MM.1S (cell line): ENCODE results near the gene CTSZ.

Source experiments
- DNase-seq: peaks from one replicate; pipeline ENCODE4 v3.0.0-alpha.2; 2015
- H2AFZ ChIP-seq: fragments of 300-600 bp; sonication (generic); 2 replicates; pipeline ENCODE4 v1.6.0; 2016; ENCODE audit warnings: antibody characterized with exemption, low read length
- H3F3A ChIP-seq: fragments of 300-600 bp; sonication (generic); 2 replicates; pipeline ENCODE4 v1.6.1; 2016; ENCODE audit warnings: mild to moderate bottlenecking, antibody characterized with exemption, low read length, moderate library complexity, mixed read lengths; ENCODE audit not compliant: insufficient read depth
- H3K27ac ChIP-seq: fragments of 300-600 bp; sonication (generic); 2 replicates; pipeline ENCODE4 v1.5.1; 2016; ENCODE audit warnings: mild to moderate bottlenecking, low read length
- H3K27me3 ChIP-seq: fragments of 300-600 bp; sonication (generic); replicated peaks from 2 replicates; pipeline ENCODE4 v1.6.0; 2016; ENCODE audit warnings: low read length; ENCODE audit not compliant: insufficient read depth
- H3K36me3 ChIP-seq: fragments of 300-600 bp; sonication (generic); replicated peaks from 2 replicates; pipeline ENCODE4 v1.6.1; 2016; ENCODE audit warnings: mild to moderate bottlenecking, low read length, mixed read lengths; ENCODE audit not compliant: insufficient read depth
- H3K4me1 ChIP-seq: fragments of 300-600 bp; sonication (generic); 2 replicates; pipeline ENCODE4 v1.6.1; 2016; ENCODE audit warnings: low read length, mixed read lengths
- H3K4me2 ChIP-seq: fragments of 300-600 bp; sonication (generic); 2 replicates; pipeline ENCODE4 v1.6.0; 2016; ENCODE audit warnings: low read depth, low read length
- H3K4me3 ChIP-seq: fragments of 300-600 bp; sonication (generic); 2 replicates; pipeline ENCODE4 v1.5.1; 2016; ENCODE audit warnings: low read length, mixed read lengths
- H3K79me2 ChIP-seq: fragments of 300-600 bp; sonication (generic); 2 replicates; pipeline ENCODE4 v1.6.1; 2016; ENCODE audit warnings: mixed run types, low read length, mixed read lengths
- H3K9ac ChIP-seq: fragments of 300-600 bp; sonication (generic); 2 replicates; pipeline ENCODE4 v1.6.1; 2016; ENCODE audit warnings: low read length, mixed read lengths
- H3K9me2 ChIP-seq: fragments of 300-600 bp; sonication (generic); replicated peaks from 2 replicates; pipeline ENCODE4 v1.6.1; 2016; ENCODE audit warnings: mild to moderate bottlenecking, low read length, mixed read lengths; ENCODE audit not compliant: insufficient read depth
- H3K9me3 ChIP-seq: fragments of 300-600 bp; sonication (generic); replicated peaks from 2 replicates; pipeline ENCODE4 v1.6.1; 2016; ENCODE audit warnings: mild to moderate bottlenecking, low read length, mixed read lengths; ENCODE audit not compliant: insufficient read depth
- H4K20me1 ChIP-seq: fragments of 300-600 bp; sonication (generic); 2 replicates; pipeline ENCODE4 v1.6.1; 2016; ENCODE audit warnings: mild to moderate bottlenecking, low read length, moderate library complexity, mixed read lengths; ENCODE audit not compliant: insufficient read depth
- CTCF ChIP-seq: fragments of 300-600 bp; sonication (generic); IDR thresholded peaks from 2 replicates; pipeline ENCODE4 v1.5.1; 2016; ENCODE audit warnings: antibody characterized with exemption, low read length, mixed read lengths
- EZH2 ChIP-seq: fragments of 300-600 bp; sonication (generic); optimal IDR thresholded peaks from 2 replicates; pipeline ENCODE3; 2017; ENCODE audit warnings: low read depth, mild to moderate bottlenecking, antibody characterized with exemption, low read length, mixed read lengths
- EZH2phosphoT487 ChIP-seq: fragments of 300-600 bp; sonication (generic); IDR thresholded peaks from 2 replicates; pipeline ENCODE4 v1.6.1; 2018; ENCODE audit warnings: antibody characterized with exemption, low read length

The CTSZ gene

GRCh38 chr20:59006864-59007664, at the start of gene CTSZ:
Gene CTSZ, minus strand, starts transcription at chr20:59007254. Its CDS starts 126 bp downstream, at chr20:59007128.
- H3K4me3 ChIP-seq, result peak within 1 kb of the TSS; percentile 67
- peak within 1 kb of the TSS; percentile 56 for H3K9ac ChIP-seq
- peak within 1 kb of the TSS; percentile 96 for H3K4me2 ChIP-seq
- no peaks in the 10 kb centered on the region for H3K36me3 ChIP-seq
- no peak within 1 kb of the TSS for H3K27ac ChIP-seq
- H3F3A ChIP-seq, result peaks cover 23% of the 10 kb centered on the region
- DNase-seq, result peak; percentile 20
- no peaks in the 10 kb centered on the region for H3K9me2 ChIP-seq
- TF ChIP-seq EZH2, result no peak
- no peak for TF ChIP-seq EZH2phosphoT487
- no peak for TF ChIP-seq CTCF
- H3K4me1 ChIP-seq, result peaks cover 33% of the 10 kb centered on the region
- no peaks in the 10 kb centered on the region for H3K27me3 ChIP-seq
- H3K79me2 ChIP-seq, result no peaks in the 10 kb centered on the region
- peak within 1 kb of the TSS; percentile 57 for H2AFZ ChIP-seq
- H3K9me3 ChIP-seq, result no peaks in the 10 kb centered on the region
- no peaks in the 10 kb centered on the region for H4K20me1 ChIP-seq

DNA sequence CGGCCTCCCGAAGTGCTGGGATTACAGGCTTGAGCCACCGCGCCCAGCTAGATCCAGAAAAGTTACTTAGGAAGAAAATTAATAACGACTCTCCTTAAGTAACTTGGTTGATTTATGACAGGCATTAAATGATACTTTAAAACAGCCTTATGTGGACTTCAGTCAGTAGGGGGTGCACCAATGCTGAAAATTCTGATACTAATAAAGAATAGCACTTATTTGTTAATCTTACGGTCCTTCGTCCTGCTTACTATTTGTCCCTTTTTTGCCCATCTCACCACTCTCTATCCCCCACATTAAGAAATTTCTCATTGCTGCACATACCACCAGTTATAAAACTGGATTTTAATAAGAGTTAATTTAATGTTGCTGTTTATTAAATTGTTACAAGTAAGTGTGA, 48.2 kb upstream of the CTSZ start:
- H3K27me3 ChIP-seq, result 0 out of 2 replicates have a peak, but pooled peaks cover 2% of the 10 kb centered on the region
- no peak overlapping the region for H2AFZ ChIP-seq
- H3K9ac ChIP-seq, result no peak overlapping the region
- no peaks in the 10 kb centered on the region for H3K79me2 ChIP-seq
- no peaks in the 10 kb centered on the region for H3K36me3 ChIP-seq
- peak; percentile 27 for TF ChIP-seq CTCF
- TF ChIP-seq EZH2phosphoT487, result no peak
- TF ChIP-seq EZH2, result no peak
- H3K27ac ChIP-seq, result no peak overlapping the region
- no peaks in the 10 kb centered on the region for H3K4me1 ChIP-seq
- DNase-seq, result no peak
- H3K4me3 ChIP-seq, result no peak overlapping the region
- no peaks in the 10 kb centered on the region for H3F3A ChIP-seq
- H3K9me2 ChIP-seq, result no peaks in the 10 kb centered on the region
- no peaks in the 10 kb centered on the region for H3K9me3 ChIP-seq
- H4K20me1 ChIP-seq, result no peaks in the 10 kb centered on the region
- H3K4me2 ChIP-seq, result no peak overlapping the region

- no peaks in the 10 kb centered on the region for H3F3A ChIP-seq
- DNase-seq, result no peak
Measured at GRCh38 chr20:59051666-59052185, 44.7 kb upstream of the CTSZ start.

More at GRCh38 chr20:59051666-59052185, 44.7 kb upstream of the CTSZ start:
- Histone ChIP-seq H4K20me1 (no peaks in the 10 kb centered on the region), H3K9ac (no peak overlapping the region), H3K9me2 (no peaks in the 10 kb centered on the region), H3K79me2 (no peaks in the 10 kb centered on the region), H3K36me3 (no peaks in the 10 kb centered on the region), H3K4me1 (no peaks in the 10 kb centered on the region), H3K4me2 (no peak overlapping the region), H3K27me3 (0 out of 2 replicates have a peak, but pooled peaks cover 2% of the 10 kb centered on the region), H3K9me3 (no peaks in the 10 kb centered on the region), H3K4me3 (no peak overlapping the region), H3K27ac (no peak overlapping the region), H2AFZ (no peak overlapping the region)
- TF ChIP-seq CTCF, result no peak
- TF ChIP-seq EZH2phosphoT487, result no peak
- TF ChIP-seq EZH2, result no peak
